Femur (tissue), 1 donor: ENCODE results near the gene FLRT3.

ENCODE experiments used
- DNase-seq: peaks from one replicate; pipeline ENCODE4 v3.0.0-alpha.2; 2017

The FLRT3 gene

DNA sequence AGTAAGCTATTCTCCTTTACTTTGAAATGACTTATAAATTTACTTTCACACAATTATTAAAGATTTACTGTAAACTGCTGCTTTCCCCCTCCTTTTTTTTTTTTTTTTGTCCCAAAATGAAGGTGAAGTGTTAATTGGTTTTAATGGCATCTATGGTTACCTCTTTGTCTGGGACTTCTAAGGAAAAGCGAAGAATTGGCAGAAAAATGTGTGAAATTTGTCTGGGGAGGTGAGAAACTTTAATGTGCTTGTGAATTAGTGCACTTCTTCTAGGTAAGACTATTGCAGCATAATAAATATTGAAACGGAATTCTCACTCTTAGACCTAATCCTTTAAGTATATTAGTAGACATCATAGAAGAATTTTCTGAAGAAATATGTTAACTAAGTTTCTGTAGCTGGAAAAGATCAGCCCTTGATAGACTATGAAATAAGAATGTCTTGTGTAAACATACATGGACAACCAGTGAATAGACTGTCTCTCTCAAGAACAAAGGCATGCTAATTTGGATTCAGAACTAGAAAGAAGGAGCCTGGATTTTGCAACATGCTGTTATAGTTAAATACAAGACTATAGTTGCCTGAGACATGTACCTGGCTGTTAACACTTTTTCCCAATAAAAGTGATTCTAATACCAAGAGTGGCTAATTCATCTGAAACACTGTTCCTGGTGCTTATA lies 23.9 kb downstream of the FLRT3 start:
- DNase-seq: no peak

DNA sequence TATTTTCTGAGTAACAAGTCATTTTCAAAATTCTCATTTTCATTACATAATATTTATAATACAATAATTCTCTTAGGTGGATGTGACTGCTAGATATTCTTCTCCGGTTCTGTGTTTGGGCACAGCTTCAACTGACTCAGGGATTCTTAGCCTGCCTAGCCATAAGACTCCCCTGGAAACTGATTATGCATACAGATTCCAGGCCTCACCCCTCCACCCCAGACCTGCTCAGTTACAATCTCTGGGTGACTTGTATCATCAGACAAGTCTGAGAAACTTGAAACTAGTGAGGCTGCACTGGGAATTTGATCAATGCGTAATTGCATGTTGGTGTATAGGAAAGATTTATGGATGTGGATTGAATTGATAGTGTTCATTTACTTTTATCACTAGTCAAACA lies 25.4 kb downstream of the FLRT3 start:
- DNase-seq: no peak

- no peak for DNase-seq
Observed at GRCh38 chr20:14310977-14311627, 26.3 kb downstream of the FLRT3 start.

GRCh38 chr20:14307956-14308355 lies 29.5 kb downstream of the FLRT3 start:
- no peak for DNase-seq

DNA sequence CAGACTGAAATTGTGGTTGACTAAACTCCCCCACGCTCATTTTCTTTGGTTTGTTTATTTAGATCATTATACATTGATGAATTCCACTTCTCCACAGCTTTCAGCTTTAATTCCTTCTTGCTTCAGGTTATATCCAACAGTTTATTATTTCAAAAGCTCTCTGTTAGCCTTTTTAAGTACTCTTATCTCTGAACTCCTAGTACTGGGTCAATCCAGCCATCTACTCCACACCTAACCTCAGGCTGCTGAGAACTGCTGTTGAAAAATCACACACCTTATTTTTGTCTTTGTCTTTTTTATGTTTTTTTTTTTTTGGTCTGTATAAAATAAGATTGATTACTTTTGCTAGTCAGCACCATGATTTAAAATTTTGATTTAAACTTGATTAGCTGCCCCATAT lies 32.9 kb downstream of the FLRT3 start:
- no peak for DNase-seq

DNA sequence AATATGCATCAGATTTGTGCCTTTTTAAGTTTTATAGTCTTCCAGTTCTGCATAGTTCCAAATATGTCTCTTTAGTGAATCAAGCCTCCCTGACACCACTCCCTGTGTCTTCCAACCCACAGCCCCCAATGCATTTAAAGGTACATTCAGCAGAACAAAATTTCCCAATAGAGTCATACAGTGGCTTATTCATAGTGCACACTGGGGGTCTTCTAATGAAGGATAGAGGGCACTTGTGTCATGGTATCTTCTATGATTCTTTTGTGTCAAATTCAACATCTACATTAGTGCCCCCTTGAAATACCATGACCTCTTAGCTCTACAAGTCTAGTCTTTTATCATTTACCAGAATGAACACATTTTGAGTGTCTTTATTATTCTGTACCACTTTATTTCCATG lies 33.8 kb downstream of the FLRT3 start:
- no peak for DNase-seq

DNA sequence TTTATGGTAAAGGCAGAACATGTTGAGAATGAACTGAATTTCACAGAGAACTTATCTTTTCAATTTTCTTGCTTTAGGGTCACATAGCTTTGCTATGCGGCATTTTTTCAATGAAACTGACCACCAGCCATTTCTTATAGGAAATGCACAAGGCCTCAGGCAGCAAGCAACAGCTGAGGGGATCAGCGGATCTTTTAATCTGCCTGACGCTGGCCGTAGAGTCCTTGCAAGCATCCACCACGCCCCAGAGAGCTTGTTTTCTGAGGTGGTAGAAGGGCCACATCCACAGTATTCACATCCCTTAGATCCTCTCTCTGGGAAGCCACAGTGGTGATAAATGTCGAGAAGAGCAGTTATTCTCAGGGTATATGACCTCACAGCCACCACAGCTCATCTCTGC lies 34.3 kb downstream of the FLRT3 start:
- DNase-seq: no peak

- DNase-seq: no peak
Observed at GRCh38 chr20:14299831-14300230, 37.6 kb downstream of the FLRT3 start.

- DNase-seq: no peak
Observed at GRCh38 chr20:14295770-14296309, 41.6 kb downstream of the FLRT3 start.

GRCh38 chr20:14295238-14295637 lies 42.2 kb downstream of the FLRT3 start:
- DNase-seq: no peak

DNA sequence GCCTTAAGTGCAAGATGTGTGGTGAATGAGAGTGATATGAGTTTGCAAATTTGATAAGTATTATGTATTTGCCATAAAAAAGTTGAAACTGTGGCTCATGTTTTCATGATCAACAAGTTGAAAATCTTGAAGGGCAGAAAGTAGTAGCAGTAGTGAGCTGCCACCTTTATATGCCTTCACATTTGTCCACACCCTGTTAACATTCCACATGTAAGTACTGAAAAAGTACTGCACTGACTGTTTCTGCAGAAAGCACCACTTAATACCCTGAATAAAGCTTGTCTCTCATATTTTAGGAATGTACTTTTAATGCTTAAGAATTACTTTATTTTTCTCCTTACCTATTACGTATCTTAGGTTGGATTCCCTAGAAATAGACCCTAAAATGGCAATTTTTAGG lies 45.9 kb downstream of the FLRT3 start:
- no peak for DNase-seq

DNA sequence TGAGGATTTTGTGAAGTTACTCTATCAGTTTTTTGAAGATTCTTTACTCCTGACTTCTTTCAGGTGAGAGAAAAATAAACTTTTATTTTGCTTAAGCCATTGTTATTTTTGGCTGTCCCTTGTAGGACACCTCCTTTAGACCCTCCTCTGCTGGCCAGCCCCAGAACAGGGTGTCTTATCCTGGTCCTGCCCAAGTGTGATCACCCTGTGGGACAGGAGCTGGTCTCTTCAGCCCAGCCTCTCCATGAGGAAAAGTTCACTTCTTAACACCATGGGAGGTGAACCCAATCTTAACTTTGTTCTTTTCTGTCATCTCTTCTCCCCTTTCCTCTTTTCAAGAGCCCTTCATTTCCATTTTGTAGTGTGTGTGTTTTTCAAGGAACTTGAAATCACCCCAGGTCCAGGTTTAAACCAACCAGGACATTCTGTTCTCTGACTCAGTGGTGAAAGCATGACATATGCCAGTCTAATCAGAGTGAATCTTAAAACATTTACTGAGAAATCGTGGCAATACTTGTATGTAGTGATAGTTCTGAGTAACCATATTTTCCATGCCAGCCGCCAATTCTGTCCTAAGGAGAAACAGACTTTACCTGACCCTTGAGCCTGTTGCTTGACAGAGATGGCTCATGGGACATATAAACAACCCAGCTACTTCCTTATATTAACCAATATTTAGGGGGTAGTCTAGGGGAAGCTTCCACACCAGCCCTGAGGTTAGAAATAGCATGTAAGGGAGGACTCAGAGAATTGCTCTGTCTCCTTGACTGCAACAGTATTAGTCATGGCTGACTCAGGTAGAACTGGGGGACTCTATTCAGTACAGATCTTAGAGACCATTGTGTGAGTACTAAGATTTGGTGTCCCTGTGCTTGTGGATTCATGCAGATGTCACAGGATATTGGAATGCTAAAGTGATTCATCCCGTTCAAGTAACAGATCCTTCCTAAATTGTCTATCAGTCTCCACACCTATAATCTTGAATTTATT lies 48.8 kb downstream of the FLRT3 start:
- no peak for DNase-seq

GRCh38 chr20:14284443-14284842 lies 53.0 kb downstream of the FLRT3 start:
- DNase-seq: no peak

- DNase-seq: no peak
Observed at GRCh38 chr20:14282140-14282539, 55.3 kb downstream of the FLRT3 start.
